ENCODE results near the gene PSD. TPM values are rescaled to one million over a fixed set of nuclear protein-coding genes. Genes with fewer than 3 reads are reported as not detected.

Gene PSD
- total and polyA plus RNA-seq, 9 of the 15 experiments (the other 6 are each of a cell fraction or from before 2014, with no cell fraction given), result 0.11 to 1.7 (median 0.54) TPM; not detected in 2

- TF ChIP-seq ZNF449 (CRISPR knock-in tag; IDR thresholded peaks at IDR 0.05) (no peak), ZFP91 (CRISPR knock-in tag; IDR thresholded peaks at IDR 0.05) (no peak), ZNF232 (CRISPR knock-in tag; IDR thresholded peaks at IDR 0.05) (no peak), ZNF76 (CRISPR knock-in tag; IDR thresholded peaks at IDR 0.05; ENCODE audit: borderline replicate concordance) (no peak; the same call in 1 of the 2 replicates), PCBP2 (IDR thresholded peaks at IDR 0.05; ENCODE audit: low read depth, low read length, poor library complexity, severe bottlenecking) (no peak), EWSR1 (IDR thresholded peaks at IDR 0.05; ENCODE audit: borderline replicate concordance, low read depth, partially characterized antibody) (no peak), ZNF780A (CRISPR knock-in tag; IDR thresholded peaks at IDR 0.05) (no peak), NFRKB (IDR thresholded peaks at IDR 0.05; ENCODE audit: low read depth) (no peak), SMARCA4 (IDR thresholded peaks at IDR 0.05) (no peak), TAL1 (IDR thresholded peaks at IDR 0.05) (no peak), ARNT (IDR thresholded peaks at IDR 0.05) (no peak), GTF2A2 (tag; IDR thresholded peaks at IDR 0.05) (no peak), ATF2 (CRISPR knock-in tag; IDR thresholded peaks at IDR 0.05) (no peak), KLF10 (CRISPR knock-in tag; IDR thresholded peaks at IDR 0.05) (no peak), ZNF695 (CRISPR knock-in tag; IDR thresholded peaks at IDR 0.05) (no peak), CHCHD3 (CRISPR knock-in tag; IDR thresholded peaks at IDR 0.05) (no peak), KDM4B (IDR thresholded peaks at IDR 0.05; ENCODE audit: borderline replicate concordance in 2 of 2, low read depth in 1 of 2) (no peak), GTF2F1 (IDR thresholded peaks at IDR 0.05; ENCODE audit: low read depth, low read length) (no peak), HNRNPH1 (optimal IDR thresholded peaks at IDR 0.05; ENCODE audit: low read depth, low read length) (no peak), HNRNPK (IDR thresholded peaks at IDR 0.05; ENCODE audit: low read depth, low read length, poor library complexity, severe bottlenecking) (no peak), POLR2A (conservative IDR thresholded peaks at IDR 0.05) (no peak)
- TF ChIP-seq, protein P1, sequence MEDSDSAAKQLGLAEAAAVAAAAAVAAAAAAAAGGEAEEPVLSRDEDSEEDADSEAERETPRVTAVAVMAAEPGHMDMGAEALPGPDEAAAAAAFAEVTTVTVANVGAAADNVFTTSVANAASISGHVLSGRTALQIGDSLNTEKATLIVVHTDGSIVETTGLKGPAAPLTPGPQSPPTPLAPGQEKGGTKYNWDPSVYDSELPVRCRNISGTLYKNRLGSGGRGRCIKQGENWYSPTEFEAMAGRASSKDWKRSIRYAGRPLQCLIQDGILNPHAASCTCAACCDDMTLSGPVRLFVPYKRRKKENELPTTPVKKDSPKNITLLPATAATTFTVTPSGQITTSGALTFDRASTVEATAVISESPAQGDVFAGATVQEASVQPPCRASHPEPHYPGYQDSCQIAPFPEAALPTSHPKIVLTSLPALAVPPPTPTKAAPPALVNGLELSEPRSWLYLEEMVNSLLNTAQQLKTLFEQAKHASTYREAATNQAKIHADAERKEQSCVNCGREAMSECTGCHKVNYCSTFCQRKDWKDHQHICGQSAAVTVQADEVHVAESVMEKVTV (CRISPR knock-in tag; IDR thresholded peaks at IDR 0.05), result no peak
- TF ChIP-seq, protein P2, sequence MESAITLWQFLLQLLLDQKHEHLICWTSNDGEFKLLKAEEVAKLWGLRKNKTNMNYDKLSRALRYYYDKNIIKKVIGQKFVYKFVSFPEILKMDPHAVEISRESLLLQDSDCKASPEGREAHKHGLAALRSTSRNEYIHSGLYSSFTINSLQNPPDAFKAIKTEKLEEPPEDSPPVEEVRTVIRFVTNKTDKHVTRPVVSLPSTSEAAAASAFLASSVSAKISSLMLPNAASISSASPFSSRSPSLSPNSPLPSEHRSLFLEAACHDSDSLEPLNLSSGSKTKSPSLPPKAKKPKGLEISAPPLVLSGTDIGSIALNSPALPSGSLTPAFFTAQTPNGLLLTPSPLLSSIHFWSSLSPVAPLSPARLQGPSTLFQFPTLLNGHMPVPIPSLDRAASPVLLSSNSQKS (CRISPR knock-in tag; IDR thresholded peaks at IDR 0.05), result no peak
Observed at GRCh38 chr10:102450374-102451104, 32.0 kb upstream of the PSD start (continued).
